ENCODE data around the gene RTN4.

The RTN4 gene

GRCh38 chr2:55043841-55044240 is 6.4 kb downstream of the RTN4 start:
- H3K9ac ChIP-seq (ENCODE audit: low read depth in 1 of 2, low read length in 2 of 2): no peak overlapping the region
- H3K9me3 ChIP-seq (ENCODE audit: control insufficient read depth in 2 of 2, low read length in 2 of 2): no peaks in the 10 kb centered on the region
- peaks cover 2 to 9% of the 10 kb centered on the region in 2 donors for H3K4me1 ChIP-seq (ENCODE audit: control insufficient read depth in 2 of 2, insufficient read depth in 2 of 2, low read length in 2 of 2)
- H3K36me3 ChIP-seq (ENCODE audit: control insufficient read depth in 2 of 2, insufficient read depth in 2 of 2, low read length in 2 of 2): no peaks in the 10 kb centered on the region
- no peak overlapping the region for H3K27ac ChIP-seq (ENCODE audit: low read depth in 2 of 2, low read length in 2 of 2)
- no peaks in the 10 kb centered on the region for H3K27me3 ChIP-seq (ENCODE audit: control insufficient read depth in 2 of 2, insufficient read depth in 2 of 2, low read length in 2 of 2)
- no peak overlapping the region for H3K4me3 ChIP-seq (ENCODE audit: low read length in 2 of 2)

GRCh38 chr2:55038428-55038827 is 11.8 kb downstream of the RTN4 start:
- no peak overlapping the region for H3K4me3 ChIP-seq (ENCODE audit: low read length in 2 of 2)
- H3K9ac ChIP-seq (ENCODE audit: low read depth in 1 of 2, low read length in 2 of 2): no peak overlapping the region
- H3K4me1 ChIP-seq (ENCODE audit: control insufficient read depth in 2 of 2, insufficient read depth in 2 of 2, low read length in 2 of 2): no peaks in the 10 kb centered on the region
- H3K27me3 ChIP-seq (ENCODE audit: control insufficient read depth in 2 of 2, insufficient read depth in 2 of 2, low read length in 2 of 2): no peaks in the 10 kb centered on the region
- no peak overlapping the region for H3K27ac ChIP-seq (ENCODE audit: low read depth in 2 of 2, low read length in 2 of 2)
- no peaks in the 10 kb centered on the region for H3K9me3 ChIP-seq (ENCODE audit: control insufficient read depth in 2 of 2, low read length in 2 of 2)
- H3K36me3 ChIP-seq (ENCODE audit: control insufficient read depth in 2 of 2, insufficient read depth in 2 of 2, low read length in 2 of 2): no peaks in the 10 kb centered on the region

GRCh38 chr2:55035716-55036115 is 14.5 kb downstream of the RTN4 start:
- Histone ChIP-seq H3K4me3 (ENCODE audit: low read length in 2 of 2) (no peak overlapping the region), H3K4me1 (ENCODE audit: control insufficient read depth in 2 of 2, insufficient read depth in 2 of 2, low read length in 2 of 2) (no peaks in the 10 kb centered on the region)

GRCh38 chr2:55033921-55034320 is 16.3 kb downstream of the RTN4 start:
- no peak overlapping the region for H3K4me3 ChIP-seq (ENCODE audit: low read length in 2 of 2)
- no peak overlapping the region for H3K9ac ChIP-seq (ENCODE audit: low read depth in 1 of 2, low read length in 2 of 2)
- no peaks in the 10 kb centered on the region for H3K4me1 ChIP-seq (ENCODE audit: control insufficient read depth in 2 of 2, insufficient read depth in 2 of 2, low read length in 2 of 2)
- no peaks in the 10 kb centered on the region for H3K9me3 ChIP-seq (ENCODE audit: control insufficient read depth in 2 of 2, low read length in 2 of 2)
- H3K27me3 ChIP-seq (ENCODE audit: control insufficient read depth in 2 of 2, insufficient read depth in 2 of 2, low read length in 2 of 2): no peaks in the 10 kb centered on the region
- H3K36me3 ChIP-seq (ENCODE audit: control insufficient read depth in 2 of 2, insufficient read depth in 2 of 2, low read length in 2 of 2): no peaks in the 10 kb centered on the region
- H3K27ac ChIP-seq (ENCODE audit: low read depth in 2 of 2, low read length in 2 of 2): no peak overlapping the region

More at GRCh38 chr2:55035716-55036115, 14.5 kb downstream of the RTN4 start:
- H3K9me3 ChIP-seq (ENCODE audit: control insufficient read depth in 2 of 2, low read length in 2 of 2): no peaks in the 10 kb centered on the region
- H3K27ac ChIP-seq (ENCODE audit: low read depth in 2 of 2, low read length in 2 of 2): no peak overlapping the region
- H3K9ac ChIP-seq (ENCODE audit: low read depth in 1 of 2, low read length in 2 of 2): no peak overlapping the region
- no peaks in the 10 kb centered on the region for H3K27me3 ChIP-seq (ENCODE audit: control insufficient read depth in 2 of 2, insufficient read depth in 2 of 2, low read length in 2 of 2)
- H3K36me3 ChIP-seq (ENCODE audit: control insufficient read depth in 2 of 2, insufficient read depth in 2 of 2, low read length in 2 of 2): no peaks in the 10 kb centered on the region

GRCh38 chr2:55033076-55033742 is 17.0 kb downstream of the RTN4 start:
- Histone ChIP-seq H3K9ac (ENCODE audit: low read depth in 1 of 2, low read length in 2 of 2) (no peak overlapping the region), H3K36me3 (ENCODE audit: control insufficient read depth in 2 of 2, insufficient read depth in 2 of 2, low read length in 2 of 2) (no peaks in the 10 kb centered on the region), H3K9me3 (ENCODE audit: control insufficient read depth in 2 of 2, low read length in 2 of 2) (no peaks in the 10 kb centered on the region), H3K4me3 (ENCODE audit: low read length in 2 of 2) (no peak overlapping the region), H3K4me1 (ENCODE audit: control insufficient read depth in 2 of 2, insufficient read depth in 2 of 2, low read length in 2 of 2) (no peaks in the 10 kb centered on the region), H3K27ac (ENCODE audit: low read depth in 2 of 2, low read length in 2 of 2) (no peak overlapping the region), H3K27me3 (ENCODE audit: control insufficient read depth in 2 of 2, insufficient read depth in 2 of 2, low read length in 2 of 2) (no peaks in the 10 kb centered on the region)

GRCh38 chr2:55031505-55031904 is 18.7 kb downstream of the RTN4 start:
- no peaks in the 10 kb centered on the region for H3K27me3 ChIP-seq (ENCODE audit: control insufficient read depth in 2 of 2, insufficient read depth in 2 of 2, low read length in 2 of 2)
- no peak overlapping the region for H3K9ac ChIP-seq (ENCODE audit: low read depth in 1 of 2, low read length in 2 of 2)
- peaks cover 0 to 2% of the 10 kb centered on the region in 2 donors for H3K36me3 ChIP-seq (ENCODE audit: control insufficient read depth in 2 of 2, insufficient read depth in 2 of 2, low read length in 2 of 2)
- H3K4me3 ChIP-seq (ENCODE audit: low read length in 2 of 2): no peak overlapping the region
- H3K4me1 ChIP-seq (ENCODE audit: control insufficient read depth in 2 of 2, insufficient read depth in 2 of 2, low read length in 2 of 2): no peaks in the 10 kb centered on the region
- no peaks in the 10 kb centered on the region for H3K9me3 ChIP-seq (ENCODE audit: control insufficient read depth in 2 of 2, low read length in 2 of 2)
- H3K27ac ChIP-seq (ENCODE audit: low read depth in 2 of 2, low read length in 2 of 2): no peak overlapping the region

GRCh38 chr2:55030766-55031165 is 19.5 kb downstream of the RTN4 start:
- Histone ChIP-seq H3K36me3 (ENCODE audit: control insufficient read depth in 2 of 2, insufficient read depth in 2 of 2, low read length in 2 of 2) (peaks cover 0 to 3% of the 10 kb centered on the region in 2 donors), H3K27me3 (ENCODE audit: control insufficient read depth in 2 of 2, insufficient read depth in 2 of 2, low read length in 2 of 2) (no peaks in the 10 kb centered on the region), H3K27ac (ENCODE audit: low read depth in 2 of 2, low read length in 2 of 2) (no peak overlapping the region), H3K4me1 (ENCODE audit: control insufficient read depth in 2 of 2, insufficient read depth in 2 of 2, low read length in 2 of 2) (no peaks in the 10 kb centered on the region), H3K4me3 (ENCODE audit: low read length in 2 of 2) (no peak overlapping the region), H3K9me3 (ENCODE audit: control insufficient read depth in 2 of 2, low read length in 2 of 2) (no peaks in the 10 kb centered on the region), H3K9ac (ENCODE audit: low read depth in 1 of 2, low read length in 2 of 2) (no peak overlapping the region)

GRCh38 chr2:55029098-55029497 is 21.2 kb downstream of the RTN4 start:
- H3K4me3 ChIP-seq (ENCODE audit: low read length in 2 of 2): no peak overlapping the region
- no peaks in the 10 kb centered on the region for H3K9me3 ChIP-seq (ENCODE audit: control insufficient read depth in 2 of 2, low read length in 2 of 2)
- H3K9ac ChIP-seq (ENCODE audit: low read depth in 1 of 2, low read length in 2 of 2): no peak overlapping the region
- H3K36me3 ChIP-seq (ENCODE audit: control insufficient read depth in 2 of 2, insufficient read depth in 2 of 2, low read length in 2 of 2): peaks cover 0 to 3% of the 10 kb centered on the region in 2 donors
- no peaks in the 10 kb centered on the region for H3K27me3 ChIP-seq (ENCODE audit: control insufficient read depth in 2 of 2, insufficient read depth in 2 of 2, low read length in 2 of 2)
- no peaks in the 10 kb centered on the region for H3K4me1 ChIP-seq (ENCODE audit: control insufficient read depth in 2 of 2, insufficient read depth in 2 of 2, low read length in 2 of 2)
- no peak overlapping the region for H3K27ac ChIP-seq (ENCODE audit: low read depth in 2 of 2, low read length in 2 of 2)

GRCh38 chr2:55027226-55027625 is 23.0 kb downstream of the RTN4 start:
- Histone ChIP-seq H3K36me3 (ENCODE audit: control insufficient read depth in 2 of 2, insufficient read depth in 2 of 2, low read length in 2 of 2) (peaks cover 0 to 3% of the 10 kb centered on the region in 2 donors), H3K9me3 (ENCODE audit: control insufficient read depth in 2 of 2, low read length in 2 of 2) (no peaks in the 10 kb centered on the region), H3K4me1 (ENCODE audit: control insufficient read depth in 2 of 2, insufficient read depth in 2 of 2, low read length in 2 of 2) (no peaks in the 10 kb centered on the region), H3K27ac (ENCODE audit: low read depth in 2 of 2, low read length in 2 of 2) (no peak overlapping the region), H3K27me3 (ENCODE audit: control insufficient read depth in 2 of 2, insufficient read depth in 2 of 2, low read length in 2 of 2) (no peaks in the 10 kb centered on the region), H3K4me3 (ENCODE audit: low read length in 2 of 2) (no peak overlapping the region), H3K9ac (ENCODE audit: low read depth in 1 of 2, low read length in 2 of 2) (no peak overlapping the region)

GRCh38 chr2:55026202-55026601 is 24.0 kb downstream of the RTN4 start:
- Histone ChIP-seq H3K27me3 (ENCODE audit: control insufficient read depth in 2 of 2, insufficient read depth in 2 of 2, low read length in 2 of 2) (no peaks in the 10 kb centered on the region), H3K4me3 (ENCODE audit: low read length in 2 of 2) (no peak overlapping the region), H3K9me3 (ENCODE audit: control insufficient read depth in 2 of 2, low read length in 2 of 2) (no peaks in the 10 kb centered on the region), H3K36me3 (ENCODE audit: control insufficient read depth in 2 of 2, insufficient read depth in 2 of 2, low read length in 2 of 2) (peaks cover 0 to 3% of the 10 kb centered on the region in 2 donors), H3K27ac (ENCODE audit: low read depth in 2 of 2, low read length in 2 of 2) (no peak overlapping the region), H3K4me1 (ENCODE audit: control insufficient read depth in 2 of 2, insufficient read depth in 2 of 2, low read length in 2 of 2) (no peaks in the 10 kb centered on the region), H3K9ac (ENCODE audit: low read depth in 1 of 2, low read length in 2 of 2) (no peak overlapping the region)
